Activated T-cell treated with anti-CD3 and anti-CD28 coated beads, Interleukin-2, amount 50 U/mL, for 4 hours (primary cell): ENCODE results near the gene TTBK1. TPM values are rescaled to one million over a fixed set of nuclear protein-coding genes. Genes with fewer than 3 reads are reported as not detected.

Experiments used
- ATAC-seq, 2 donors: fragments of 200-7000 bp; cut with Tn5 transposase; one replicate each; pipeline ENCODE4 v1.10.0; 2021
- DNase-seq: peaks from one replicate; pipeline ENCODE4 v3.0.0-alpha.2; 2020
- H3K27me3 Mint-ChIP-seq: one replicate; pipeline ENCODE4 v1.8.0; 2021; ENCODE audit warnings: low read depth, mixed read lengths
- H3K36me3 Mint-ChIP-seq: one replicate; pipeline ENCODE4 v1.8.0; 2022; ENCODE audit warnings: mixed read lengths; ENCODE audit not compliant: insufficient read depth
- H3K4me1 Mint-ChIP-seq: one replicate; pipeline ENCODE4 v1.8.0; 2021; ENCODE audit warnings: low read depth, mixed read lengths
- H3K4me3 Mint-ChIP-seq: one replicate; pipeline ENCODE4 v1.8.0; 2021; ENCODE audit warnings: mild to moderate bottlenecking, moderate library complexity, mixed read lengths
- H3K9me3 Mint-ChIP-seq: one replicate; pipeline ENCODE4 v1.8.0; 2021; ENCODE audit warnings: mixed read lengths
- total RNA-seq, 3 donors: library from RNA; stranded (reverse); gene quantifications; one replicate each; pipeline ENCODE4 v1.2.1, GENCODE V29; 2021

Gene TTBK1
- total RNA-seq, 3 donors from 2014 or later = 0.20 to 0.38 (median 0.21) TPM

DNA sequence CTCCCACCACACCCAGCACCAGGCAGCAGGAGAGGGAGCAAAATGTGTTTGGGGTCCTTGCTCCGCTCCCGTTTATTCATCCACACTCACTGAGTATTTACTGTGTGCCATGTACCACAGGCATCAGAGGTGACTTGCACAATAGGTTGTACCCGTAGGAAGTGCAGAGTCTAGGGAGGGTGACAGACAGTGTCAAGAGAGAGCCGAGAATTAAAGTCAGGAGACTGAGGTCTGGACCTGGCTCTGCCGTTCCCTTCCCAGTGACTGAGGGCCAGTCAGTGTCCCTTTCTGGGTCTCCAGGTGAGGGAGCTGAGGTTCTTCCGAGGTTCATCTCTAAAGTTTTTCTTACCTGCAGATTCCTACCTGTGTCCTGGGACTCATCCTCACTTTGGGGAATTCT, 22.3 kb downstream of the TTBK1 start:
- DNase-seq = no peak
- no peaks in the 10 kb centered on the region for H3K9me3 Mint-ChIP-seq
- peaks cover 11% of the 10 kb centered on the region for H3K27me3 Mint-ChIP-seq
- no peaks in the 10 kb centered on the region for H3K36me3 Mint-ChIP-seq
- H3K4me3 Mint-ChIP-seq = no peak overlapping the region
- no peak for ATAC-seq
- peaks cover 10% of the 10 kb centered on the region for H3K4me1 Mint-ChIP-seq

DNA sequence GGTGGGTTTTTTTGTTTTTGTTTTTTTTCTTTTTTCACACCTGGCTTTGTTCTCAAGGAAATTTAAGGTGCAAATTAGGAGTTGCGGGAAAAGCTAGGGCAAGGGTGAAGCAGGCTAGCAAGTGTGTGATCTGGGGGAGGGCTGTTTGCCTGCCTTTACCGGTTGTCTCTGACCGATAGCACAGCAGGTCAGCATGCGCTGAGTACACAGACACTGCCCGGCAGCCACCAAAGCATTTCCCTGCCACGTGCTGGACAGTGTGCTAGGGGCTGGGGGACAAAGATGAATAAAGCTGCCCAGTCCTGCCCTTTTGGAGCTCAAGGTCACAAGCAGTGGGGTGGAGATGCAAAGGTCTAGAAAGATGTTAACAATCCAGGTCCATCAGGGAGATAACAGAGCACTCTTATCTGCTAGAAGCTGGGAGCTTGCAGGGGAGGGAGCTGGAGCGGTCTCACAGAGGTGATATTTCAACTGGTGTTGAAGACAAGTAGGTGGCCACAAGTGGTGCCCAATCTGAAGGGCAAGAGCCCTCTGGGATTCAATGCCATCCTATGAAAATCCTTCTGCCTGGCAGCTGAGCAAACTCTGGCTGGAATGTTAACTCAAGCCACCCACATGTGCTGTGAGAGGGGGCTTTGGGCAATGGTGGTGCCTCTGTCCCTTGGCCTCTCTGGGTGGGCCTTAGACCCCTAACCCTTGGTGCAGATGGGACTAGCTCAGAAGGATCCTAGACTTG, 24.5 kb downstream of the TTBK1 start:
- ATAC-seq = no peak
- H3K36me3 Mint-ChIP-seq = no peaks in the 10 kb centered on the region
- H3K27me3 Mint-ChIP-seq = peaks cover 11% of the 10 kb centered on the region
- no peaks in the 10 kb centered on the region for H3K9me3 Mint-ChIP-seq
- H3K4me1 Mint-ChIP-seq = peaks cover 10% of the 10 kb centered on the region
- DNase-seq = no peak
- no peak overlapping the region for H3K4me3 Mint-ChIP-seq

DNA sequence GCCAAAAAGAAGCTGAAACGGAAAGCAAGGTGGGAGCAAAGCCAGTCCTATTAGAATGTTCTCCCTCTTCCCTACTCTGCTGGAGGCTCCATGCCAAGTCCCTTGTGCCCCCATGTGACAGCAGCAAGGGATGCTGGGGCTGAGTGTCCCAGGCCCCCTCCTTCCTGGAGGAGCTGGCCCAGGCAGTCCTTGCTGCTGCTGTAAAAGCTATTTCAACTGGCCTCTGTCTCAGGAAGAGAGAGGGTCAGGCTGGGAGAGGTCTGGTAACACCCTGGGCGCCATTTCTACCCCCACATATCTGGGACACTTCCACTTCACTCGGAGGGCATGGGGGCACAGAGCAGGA, 25.0 kb downstream of the TTBK1 start:
- H3K27me3 Mint-ChIP-seq = peaks cover 11% of the 10 kb centered on the region

DNA sequence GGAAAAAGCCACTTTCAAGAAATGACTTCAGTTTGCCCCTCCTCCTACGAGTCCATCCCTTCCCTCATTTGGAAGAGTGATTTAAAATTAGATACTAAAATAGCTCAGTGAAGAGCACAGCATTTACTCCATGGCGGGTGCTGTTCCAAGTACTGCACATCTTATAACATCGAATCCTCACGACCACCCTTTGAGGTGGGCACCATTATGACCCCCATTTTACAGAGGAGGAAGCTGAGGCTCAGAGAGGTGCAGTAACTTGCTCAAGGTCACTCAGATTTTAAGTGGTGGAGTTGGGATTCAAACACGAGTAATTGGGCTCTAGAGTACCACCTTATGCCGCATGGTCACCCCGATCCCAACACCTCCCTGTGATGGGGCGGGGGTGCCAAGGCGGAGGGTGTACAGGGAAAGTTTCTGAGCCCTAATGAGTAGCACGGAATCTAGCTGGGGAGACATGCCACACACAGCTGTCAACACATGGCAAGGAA, 25.5 kb downstream of the TTBK1 start:
- Mint-ChIP-seq H3K27me3 (peaks cover 11% of the 10 kb centered on the region), H3K36me3 (no peaks in the 10 kb centered on the region), H3K4me3 (peak overlapping the region; percentile 70), H3K9me3 (no peaks in the 10 kb centered on the region), H3K4me1 (peaks cover 10% of the 10 kb centered on the region)
- DNase-seq (no peak), ATAC-seq (no peak)

More for the DNA sequence above, 25.0 kb downstream of the TTBK1 start:
- H3K4me1 Mint-ChIP-seq = peaks cover 10% of the 10 kb centered on the region
- H3K36me3 Mint-ChIP-seq = no peaks in the 10 kb centered on the region
- DNase-seq (no peak), ATAC-seq (no peak)
- no peaks in the 10 kb centered on the region for H3K9me3 Mint-ChIP-seq
- no peak overlapping the region for H3K4me3 Mint-ChIP-seq

DNA sequence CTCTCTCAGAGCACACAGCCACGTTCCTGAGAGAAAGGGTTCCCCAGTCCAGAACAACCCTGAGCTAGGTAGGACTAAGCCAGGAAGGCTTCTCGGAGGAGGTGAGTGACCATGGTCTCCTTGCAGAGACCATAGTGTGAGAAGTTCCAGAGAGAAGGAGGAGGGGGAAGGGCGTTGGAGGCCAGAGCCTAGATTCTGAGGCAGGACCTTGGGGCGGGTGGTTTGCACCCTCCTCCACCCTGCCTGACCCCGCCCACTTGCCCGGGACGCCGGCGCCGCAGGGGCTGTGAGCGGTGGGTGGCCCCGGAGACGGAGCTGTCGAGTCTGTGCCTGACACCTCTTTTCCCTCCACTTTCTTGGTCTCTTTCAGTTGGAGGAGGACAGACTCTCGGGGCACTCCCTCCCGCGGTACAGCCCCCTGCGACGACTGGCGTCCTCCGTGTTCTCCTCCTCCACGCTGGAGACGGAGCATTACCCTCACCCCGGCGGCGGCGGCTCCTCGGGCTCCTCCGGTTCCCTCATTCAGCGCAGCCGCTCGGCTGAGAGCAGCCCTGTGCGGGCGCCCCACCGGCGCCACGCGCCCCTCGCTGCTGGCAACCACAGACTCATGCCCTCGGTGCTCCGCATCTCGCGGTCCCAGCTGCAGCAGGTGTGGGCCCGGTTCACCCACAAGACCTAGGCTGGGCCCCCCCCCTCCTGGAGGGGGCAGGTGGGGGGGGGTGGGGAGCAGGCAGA, 26.2 kb downstream of the TTBK1 start:
- H3K27me3 Mint-ChIP-seq = peaks cover 11% of the 10 kb centered on the region
- peak; percentile 75 to 77 for ATAC-seq

DNA sequence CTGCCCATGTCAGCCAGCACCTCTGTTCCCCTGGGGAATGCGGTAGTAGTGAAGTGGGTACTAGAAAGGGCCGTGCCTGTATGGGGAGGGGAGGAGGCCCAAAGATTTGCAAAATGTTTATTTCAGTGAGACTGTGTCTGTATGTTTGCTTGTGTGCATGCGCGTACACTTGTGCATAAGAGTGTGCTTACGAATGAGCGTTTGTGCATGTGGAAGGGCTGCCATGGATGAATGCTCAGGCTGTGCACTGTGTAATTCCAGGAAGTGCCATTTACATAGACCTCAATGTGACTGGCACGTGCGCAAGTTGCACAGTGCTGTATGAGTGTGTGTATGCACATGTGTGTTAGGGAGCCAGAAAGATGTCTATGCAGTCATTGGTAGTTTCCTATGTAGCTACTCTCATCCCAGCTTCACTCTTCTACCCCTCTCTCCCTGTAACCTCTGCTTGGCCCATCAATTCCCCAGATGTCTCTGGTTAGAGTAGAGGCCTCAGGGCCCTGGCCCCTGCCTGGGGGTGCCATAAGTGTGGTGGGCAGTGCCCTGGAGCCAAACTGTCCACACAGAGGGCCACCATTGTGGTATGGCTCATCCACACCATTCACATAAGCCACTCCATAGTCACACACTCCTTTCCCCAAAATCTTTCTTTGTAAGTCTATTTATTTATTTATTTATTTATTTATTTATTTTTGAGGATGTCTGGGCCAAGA, 28.0 kb downstream of the TTBK1 start:
- no peak overlapping the region for H3K4me3 Mint-ChIP-seq
- peaks cover 14% of the 10 kb centered on the region for H3K27me3 Mint-ChIP-seq
- H3K9me3 Mint-ChIP-seq = no peaks in the 10 kb centered on the region
- H3K36me3 Mint-ChIP-seq = no peaks in the 10 kb centered on the region
- DNase-seq = no peak
- ATAC-seq = no peak
- H3K4me1 Mint-ChIP-seq = peaks cover 15% of the 10 kb centered on the region

More for the DNA sequence above, 26.2 kb downstream of the TTBK1 start:
- Mint-ChIP-seq H3K36me3 (no peaks in the 10 kb centered on the region), H3K4me1 (peaks cover 10% of the 10 kb centered on the region), H3K9me3 (no peaks in the 10 kb centered on the region), H3K4me3 (peak overlapping the region; percentile 70)
- peak; percentile 42 for DNase-seq

DNA sequence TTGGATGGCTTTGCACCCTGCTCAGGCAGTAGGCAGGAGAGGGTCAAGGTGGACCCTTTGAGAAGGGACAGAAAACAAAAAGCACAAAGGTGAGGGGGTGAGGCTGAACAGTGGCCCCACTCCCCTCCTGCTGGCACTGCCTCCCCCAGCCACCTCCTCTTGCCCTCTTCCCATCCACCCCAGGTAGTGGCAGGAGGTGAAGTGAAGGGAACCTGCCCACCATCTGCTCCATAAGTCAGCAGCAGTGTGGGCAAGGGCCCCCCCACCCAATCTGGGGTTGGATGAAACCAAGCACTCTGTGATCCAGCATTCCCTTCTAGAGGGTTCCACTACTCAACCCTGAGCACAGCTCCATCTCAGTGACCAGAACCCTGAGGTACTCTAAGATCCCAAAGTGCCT, 28.7 kb downstream of the TTBK1 start:
- no peaks in the 10 kb centered on the region for H3K36me3 Mint-ChIP-seq
- no peaks in the 10 kb centered on the region for H3K9me3 Mint-ChIP-seq
- DNase-seq = no peak
- H3K27me3 Mint-ChIP-seq = peaks cover 15% of the 10 kb centered on the region
- peaks cover 17% of the 10 kb centered on the region for H3K4me1 Mint-ChIP-seq
- H3K4me3 Mint-ChIP-seq = no peak overlapping the region
- no peak for ATAC-seq

DNA sequence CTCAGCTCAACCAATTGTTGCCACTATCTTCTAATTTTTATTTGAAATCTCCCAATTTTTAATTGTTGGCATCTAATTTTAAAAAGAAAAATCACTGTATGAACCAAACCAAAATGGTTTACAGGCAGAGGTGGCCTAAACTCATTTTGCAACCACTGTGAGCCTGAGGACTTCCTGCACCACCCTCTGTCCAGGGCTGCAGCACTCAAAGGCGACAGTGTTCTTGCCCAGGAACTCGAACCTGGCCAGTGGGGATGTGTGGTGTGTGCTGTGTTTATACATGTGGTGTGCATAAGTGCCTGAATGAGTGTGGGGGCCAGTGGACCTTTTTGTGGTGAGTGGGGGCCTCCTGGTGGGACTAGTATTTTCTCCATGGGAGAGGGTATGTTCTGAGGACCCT, 30.4 kb downstream of the TTBK1 start:
- ATAC-seq (no peak), DNase-seq (no peak)
- no peaks in the 10 kb centered on the region for H3K36me3 Mint-ChIP-seq
- H3K4me3 Mint-ChIP-seq = no peak overlapping the region
- no peaks in the 10 kb centered on the region for H3K9me3 Mint-ChIP-seq
- peaks cover 19% of the 10 kb centered on the region for H3K27me3 Mint-ChIP-seq
- H3K4me1 Mint-ChIP-seq = peaks cover 16% of the 10 kb centered on the region

DNA sequence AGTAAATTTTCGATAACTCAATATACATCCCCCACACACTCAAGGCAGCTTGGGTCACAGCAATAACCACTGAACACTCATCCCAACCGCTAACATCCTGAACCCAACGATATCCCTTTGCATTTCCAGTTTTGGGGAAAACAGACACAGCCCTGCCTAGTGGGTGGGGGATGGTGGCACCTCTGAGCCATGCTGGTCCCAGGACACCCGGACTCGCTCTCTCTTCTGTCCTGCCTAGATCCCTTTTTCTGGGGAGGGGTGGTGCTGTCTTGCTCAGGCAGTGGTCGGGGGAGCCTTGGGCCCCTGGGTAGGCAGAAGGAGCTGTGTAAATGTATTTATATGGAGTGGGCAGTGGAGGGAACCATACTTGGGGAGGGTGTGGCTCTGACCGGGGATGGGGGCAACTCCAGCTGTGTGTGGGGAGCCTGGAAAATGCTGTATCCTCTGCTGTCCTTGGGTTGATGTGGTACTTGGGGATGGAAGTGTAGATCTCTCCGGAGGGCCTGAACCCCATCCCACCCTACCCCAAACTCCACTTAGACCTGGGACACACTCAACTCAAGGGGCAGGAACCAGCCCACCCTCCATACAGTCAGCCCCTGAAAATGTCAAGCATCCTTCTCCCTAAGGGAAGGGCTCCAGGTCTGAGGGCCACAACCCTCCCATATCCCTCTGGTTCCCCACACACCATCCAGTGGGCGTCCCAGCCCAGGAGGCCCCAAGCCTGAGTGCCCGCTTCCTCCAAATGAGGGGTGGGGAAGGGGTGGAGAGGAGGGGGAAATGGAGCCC, 31.0 kb downstream of the TTBK1 start:
- peak overlapping the region; percentile 69 for H3K4me3 Mint-ChIP-seq

DNA sequence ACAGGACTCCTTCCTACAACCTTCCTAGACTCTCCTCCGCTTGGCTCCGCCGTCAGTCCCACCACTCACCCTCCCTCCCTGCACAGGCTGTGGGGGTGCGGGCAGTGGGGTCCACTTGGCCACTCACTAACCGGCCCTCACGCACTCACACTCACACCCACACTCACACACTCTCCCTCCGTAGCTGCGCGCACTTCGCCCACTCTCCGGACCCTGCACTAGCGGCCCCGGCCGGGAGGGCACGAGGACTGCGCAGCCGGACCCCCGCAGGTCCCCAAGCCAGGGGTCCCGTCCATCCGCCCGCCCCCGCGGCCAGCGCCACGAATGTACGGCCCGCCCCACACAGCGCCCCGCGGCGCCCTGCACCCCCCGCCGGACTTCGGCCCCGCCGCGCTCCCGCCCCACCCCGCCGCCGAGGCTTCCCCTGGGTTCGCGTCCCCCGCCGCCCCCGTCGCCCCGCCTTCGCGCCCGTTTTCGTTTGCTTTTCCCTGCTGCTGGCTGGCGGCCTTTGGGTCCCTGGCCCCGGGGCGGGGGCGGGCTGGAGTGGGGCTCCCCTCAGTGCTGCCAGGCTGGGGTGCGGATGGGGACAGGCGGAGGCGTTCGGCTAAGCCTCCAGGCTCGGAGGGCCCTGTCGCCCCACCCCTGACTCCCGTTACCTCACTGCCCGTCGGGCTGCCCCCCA, 31.8 kb downstream of the TTBK1 start:
- peak; percentile 31 for DNase-seq
- peaks cover 14% of the 10 kb centered on the region for H3K27me3 Mint-ChIP-seq
- peak; percentile 55 for ATAC-seq
- no peaks in the 10 kb centered on the region for H3K36me3 Mint-ChIP-seq
- H3K9me3 Mint-ChIP-seq = no peaks in the 10 kb centered on the region
- H3K4me1 Mint-ChIP-seq = peaks cover 9% of the 10 kb centered on the region
- peak overlapping the region; percentile 72 for H3K4me3 Mint-ChIP-seq

More for the DNA sequence above, 31.0 kb downstream of the TTBK1 start:
- ATAC-seq (no peak), DNase-seq (no peak)
- no peaks in the 10 kb centered on the region for H3K36me3 Mint-ChIP-seq
- H3K27me3 Mint-ChIP-seq = peaks cover 14% of the 10 kb centered on the region
- H3K4me1 Mint-ChIP-seq = peaks cover 11% of the 10 kb centered on the region
- H3K9me3 Mint-ChIP-seq = no peaks in the 10 kb centered on the region

DNA sequence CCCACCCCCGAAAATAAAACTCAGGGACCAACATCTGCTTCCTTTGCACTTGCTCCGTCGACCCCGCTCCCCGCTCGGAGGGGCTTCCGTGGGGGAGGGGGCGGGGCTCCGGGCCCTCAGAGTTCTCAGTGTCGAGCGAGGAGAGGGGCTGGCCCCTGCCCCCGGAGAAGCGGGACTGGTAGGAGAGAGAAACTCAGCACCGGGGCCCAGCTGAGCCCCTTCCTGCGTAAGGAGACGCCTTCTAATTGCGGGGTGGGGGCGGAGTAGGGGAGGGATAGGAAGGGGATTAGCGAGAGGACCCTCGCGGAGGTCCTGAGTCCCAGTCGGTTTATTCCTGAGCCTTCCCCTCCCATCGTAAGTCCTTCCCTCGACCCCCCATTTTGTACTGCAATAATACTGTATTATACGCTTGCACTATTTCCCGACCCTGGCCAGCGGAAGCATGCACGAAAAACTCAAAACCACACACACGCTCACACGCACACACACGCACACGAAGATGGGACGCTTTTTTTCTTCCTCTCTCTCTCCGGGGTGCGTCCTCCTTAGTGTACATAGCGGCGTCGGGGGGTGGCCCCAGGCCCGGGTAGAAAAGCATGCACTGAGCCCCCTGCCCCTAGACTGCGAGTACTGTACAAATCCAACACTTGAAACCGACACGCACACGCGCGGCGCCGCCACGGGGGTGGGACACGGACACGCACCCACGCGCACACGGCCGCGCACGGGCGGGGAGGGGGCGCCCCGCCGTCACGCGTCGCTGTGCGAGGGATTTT, 32.7 kb downstream of the TTBK1 start:
- H3K4me1 Mint-ChIP-seq = peaks cover 7% of the 10 kb centered on the region
- no peaks in the 10 kb centered on the region for H3K36me3 Mint-ChIP-seq
- H3K4me3 Mint-ChIP-seq = peak overlapping the region; percentile 76
- peaks cover 18% of the 10 kb centered on the region for H3K27me3 Mint-ChIP-seq
- ATAC-seq (peak; percentile 45 to 53), DNase-seq (no peak)
- H3K9me3 Mint-ChIP-seq = no peaks in the 10 kb centered on the region

DNA sequence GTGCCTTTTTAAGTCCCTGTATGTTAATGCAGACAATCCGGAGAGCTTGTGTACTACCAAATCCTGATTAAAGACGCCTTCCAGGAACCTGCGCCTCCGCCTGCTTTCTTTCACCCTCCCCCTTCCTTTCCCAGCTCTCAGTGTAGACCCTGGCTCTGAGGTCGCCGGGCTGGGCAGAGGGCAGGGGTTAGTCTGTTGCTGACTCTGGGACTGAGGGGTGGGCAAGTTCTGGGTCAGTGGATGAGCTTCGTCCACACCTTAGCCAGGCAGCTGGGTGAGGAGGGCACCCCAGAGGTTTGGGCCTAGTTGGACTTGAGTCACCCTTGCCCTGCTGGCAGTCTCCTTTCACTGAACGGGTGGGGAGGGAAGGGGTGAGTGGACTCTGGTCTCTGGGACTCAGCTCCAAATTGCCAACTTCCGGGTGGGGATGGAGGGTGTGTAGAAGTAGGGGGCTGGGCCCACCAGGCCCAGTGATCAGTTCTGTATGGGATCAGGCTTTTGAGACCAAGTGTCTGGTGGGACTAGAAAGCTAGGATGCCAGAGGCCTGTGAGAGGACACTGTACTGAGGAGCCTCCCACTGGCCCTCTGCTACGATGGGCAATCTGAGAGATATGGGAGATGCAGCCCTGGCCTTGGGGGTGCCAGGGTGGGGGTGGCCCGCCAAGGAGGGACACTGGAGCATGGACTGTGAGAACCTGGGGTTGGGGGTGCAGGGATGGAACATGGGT, 33.5 kb downstream of the TTBK1 start:
- Mint-ChIP-seq H3K4me1 (peaks cover 7% of the 10 kb centered on the region), H3K27me3 (peaks cover 24% of the 10 kb centered on the region), H3K4me3 (peak overlapping the region; percentile 76)

More for the DNA sequence above, 33.5 kb downstream of the TTBK1 start:
- Mint-ChIP-seq H3K9me3 (no peaks in the 10 kb centered on the region), H3K36me3 (no peaks in the 10 kb centered on the region)
- DNase-seq (no peak), ATAC-seq (no peak)
